K562 (cell line): ENCODE measurements around the gene TMEM14C. TPM values are rescaled to one million over a fixed set of nuclear protein-coding genes. Genes with fewer than 3 reads are reported as not detected.

ENCODE experiments used
- CEBPG ChIP-seq, 3 experiments: fragments of 200-800 bp in 1 of 3; sonication (Bioruptor generic) in 1 of 3; sonication (generic) in 1 of 3; formaldehyde crosslinking in 1 of 3; IDR thresholded peaks in 2 of 3; conservative IDR thresholded peaks in 1 of 3; 2 replicates each; pipeline versions ENCODE4 v1.6.1 to v1.8.0; 2016 to 2022; ENCODE audit warnings: missing compliant biosample characterization in 2 of 3, missing genetic modification characterization in 2 of 3, mild to moderate bottlenecking in 1 of 3, missing genetic modification reagents in 1 of 3
- CEBPZ ChIP-seq: fragments of 150-350 bp; IDR thresholded peaks from 2 replicates; pipeline ENCODE4 v1.6.1; 2014; ENCODE audit warnings: low read depth, mild to moderate bottlenecking, low read length, borderline replicate concordance
- CTCF ChIP-seq, 3 experiments: IDR thresholded peaks in 2 of 3; conservative IDR thresholded peaks in 1 of 3; 2 replicates each; pipeline ENCODE4 v1.5.1; 2011 to 2012; ENCODE audit warnings: low read length in 3 of 3, mild to moderate bottlenecking in 3 of 3, control low read depth in 2 of 3, improper control_type of control experiment in 1 of 3, inconsistent platforms in 1 of 3, low read depth in 1 of 3, mixed read lengths in 1 of 3, moderate library complexity in 1 of 3; ENCODE audit not compliant: insufficient read depth in 2 of 3
- GMEB1 ChIP-seq: fragments of 250-450 bp; sonication (Bioruptor Pico); IDR thresholded peaks from 2 replicates; pipeline ENCODE4 v1.4.0; 2020; ENCODE audit warnings: mild to moderate bottlenecking
- HMGXB4 ChIP-seq: sonication (generic); formaldehyde crosslinking; IDR thresholded peaks from 2 replicates; pipeline ENCODE4 v1.8.1; 2023; ENCODE audit warnings: mild to moderate bottlenecking, missing genetic modification reagents
- IRF1 ChIP-seq: sonication (generic); formaldehyde crosslinking; IDR thresholded peaks from 2 replicates; pipeline ENCODE4 v1.8.0; 2022; ENCODE audit warnings: missing genetic modification reagents, mild to moderate bottlenecking, borderline replicate concordance
- NUFIP1 ChIP-seq: fragments of 450-650 bp; IDR thresholded peaks from 2 replicates; pipeline ENCODE4 v1.6.1; 2018; ENCODE audit not compliant: partially characterized antibody
- POLR3A ChIP-seq: IDR thresholded peaks from 2 replicates; pipeline ENCODE4 v1.6.1; 2011; ENCODE audit warnings: borderline replicate concordance, mild to moderate bottlenecking, moderate library complexity; ENCODE audit not compliant: insufficient read length, insufficient read depth; ENCODE audit errors: extremely low read depth
- RNF219 ChIP-seq: fragments of 250-450 bp; sonication (Bioruptor Pico); IDR thresholded peaks from 2 replicates; pipeline ENCODE4 v1.5.0; 2022; ENCODE audit warnings: mild to moderate bottlenecking
- SAP30 ChIP-seq: fragments of 200-600 bp; sonication (generic); IDR thresholded peaks from 2 replicates; pipeline ENCODE4 v1.6.1; 2012; ENCODE audit warnings: borderline replicate concordance, low read depth, mild to moderate bottlenecking, moderate library complexity, low read length, control low read depth, inconsistent platforms; ENCODE audit not compliant: insufficient read depth, poor library complexity, severe bottlenecking
- SMARCC2 ChIP-seq: fragments of 450-650 bp; IDR thresholded peaks from 2 replicates; pipeline ENCODE4 v1.6.1; 2017; ENCODE audit warnings: antibody characterized with exemption, moderate library complexity, mild to moderate bottlenecking, low read depth
- SPI1 ChIP-seq: IDR thresholded peaks from 2 replicates; pipeline ENCODE4 v1.6.1; 2011; ENCODE audit warnings: low read depth, low read length, control low read depth, borderline replicate concordance
- ZC3H4 ChIP-seq: sonication (generic); formaldehyde crosslinking; IDR thresholded peaks from 2 replicates; pipeline ENCODE4 v1.9.0; 2021; ENCODE audit warnings: missing genetic modification reagents, borderline replicate concordance
- ZNF282 ChIP-seq: sonication (generic); formaldehyde crosslinking; IDR thresholded peaks from 2 replicates; pipeline ENCODE4 v1.8.1; 2023; ENCODE audit warnings: missing genetic modification reagents
- polyA plus RNA-seq, 8 experiments: library from polyadenylated mRNA; depleted of rRNA in 4 of 8; stranded (reverse) in 5 of 8; unstranded in 3 of 8; fragments of >200 nt; fragmentation: Nextera tagmentation in 2 of 8; fragmentation: Illumina TruSeq in 1 of 8; extraction: Ambion mirVana in 2 of 8; extraction: Trizol in 1 of 8; gene quantifications; 2 replicates each; pipeline versions ENCODE4 v1.2.1 to v1.2.3, GENCODE V29; 2011 to 2014; ENCODE audit warnings: inconsistent platforms in 1 of 8, missing spikeins in 1 of 8
- total RNA-seq, 7 experiments: library from RNA; depleted of rRNA in 6 of 7; stranded (reverse); fragments of >200 nt in 6 of 7; fragmentation: Illumina TruSeq in 2 of 7; extraction: Trizol in 2 of 7; gene quantifications; 2 replicates each; pipeline versions ENCODE4 v1.2.1 to v1.2.3, GENCODE V29; 2011 to 2021; ENCODE audit warnings: low replicate concordance in 1 of 7

The TMEM14C gene
- total and polyA plus RNA-seq, 9 of the 15 experiments (the other 6 are each of a cell fraction or from before 2014, with no cell fraction given) = 151 to 496 (median 263) TPM

GRCh38 chr6:10725044-10725443 is 2.2 kb downstream of the TMEM14C start (continued):
- TF ChIP-seq CEBPZ (no peak), POLR3A (no peak), NUFIP1 (no peak), CTCF (IDR thresholded peaks at IDR 0.05 in 2 of 3, conservative IDR thresholded peaks at IDR 0.05 in 1 of 3; ENCODE audit: insufficient read depth in 2 of 3, low read depth in 1 of 3, low read length in 3 of 3) (0 out of 6 replicates have a peak, but pooled peaks of 1 of the 3 experiments have one; percentile 6), ZNF282 (CRISPR knock-in tag) (no peak), CEBPG (CRISPR knock-in tag; IDR thresholded peaks at IDR 0.05) (no peak), CEBPG (tag; conservative IDR thresholded peaks at IDR 0.05 in 1 of 2, IDR thresholded peaks at IDR 0.05 in 1 of 2) (no peak), SPI1 (no peak), HMGXB4 (CRISPR knock-in tag) (no peak), GMEB1 (no peak), SAP30 (no peak), IRF1 (CRISPR knock-in tag) (no peak), ZC3H4 (no peak), SMARCC2 (no peak), RNF219 (no peak)
